ENCODE measurements around the gene RGR. TPM values are rescaled to one million over a fixed set of nuclear protein-coding genes. Genes with fewer than 3 reads are reported as not detected.

Gene RGR
- total and polyA plus RNA-seq, 5 donors: 0.36 to 2.2 (median 0.64) TPM; not detected in 1

DNA sequence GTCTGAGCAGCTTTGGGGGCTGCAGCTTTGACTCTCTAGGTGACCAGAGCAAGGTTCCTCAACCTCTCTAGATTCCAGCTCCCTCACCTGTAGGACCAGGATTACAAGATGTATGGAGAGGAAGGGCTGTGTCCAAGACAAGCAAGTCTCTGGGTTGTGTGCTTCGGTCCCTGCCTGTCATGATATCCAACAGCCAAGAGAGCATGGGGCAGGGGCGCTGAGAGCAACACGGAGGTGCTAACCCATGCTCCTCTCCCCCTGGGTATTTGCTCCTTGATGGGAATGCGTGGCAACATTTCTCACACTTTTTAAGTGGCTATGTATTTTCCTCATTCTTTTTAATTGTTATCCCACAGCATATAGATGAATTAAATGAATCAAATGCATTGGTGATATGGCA lies 40.2 kb upstream of the RGR start:
- H3K27me3 ChIP-seq (ENCODE audit: control insufficient read depth, insufficient read depth): no peaks in the 10 kb centered on the region
- no peak overlapping the region for H3K4me3 ChIP-seq (ENCODE audit: low read length)
- H3K9me3 ChIP-seq (ENCODE audit: control insufficient read depth, low read length): no peaks in the 10 kb centered on the region
- ATAC-seq: no peak
- WGBS: 89% methylated on average over 4 of the region's 4 CpGs
- intact Hi-C loops (cut with DNase I): loop anchor here in 2 of 4 donors (5.0 to 10.0 kb wide), 2 partner anchors 57 to 60 kb away; no protein-coding TSS in a partner anchor
- H3K4me1 ChIP-seq (ENCODE audit: control insufficient read depth, insufficient read depth, low read length): no peaks in the 10 kb centered on the region
- no peak overlapping the region for H3K27ac ChIP-seq (ENCODE audit: low read length)
- DNase-seq: no peak

DNA sequence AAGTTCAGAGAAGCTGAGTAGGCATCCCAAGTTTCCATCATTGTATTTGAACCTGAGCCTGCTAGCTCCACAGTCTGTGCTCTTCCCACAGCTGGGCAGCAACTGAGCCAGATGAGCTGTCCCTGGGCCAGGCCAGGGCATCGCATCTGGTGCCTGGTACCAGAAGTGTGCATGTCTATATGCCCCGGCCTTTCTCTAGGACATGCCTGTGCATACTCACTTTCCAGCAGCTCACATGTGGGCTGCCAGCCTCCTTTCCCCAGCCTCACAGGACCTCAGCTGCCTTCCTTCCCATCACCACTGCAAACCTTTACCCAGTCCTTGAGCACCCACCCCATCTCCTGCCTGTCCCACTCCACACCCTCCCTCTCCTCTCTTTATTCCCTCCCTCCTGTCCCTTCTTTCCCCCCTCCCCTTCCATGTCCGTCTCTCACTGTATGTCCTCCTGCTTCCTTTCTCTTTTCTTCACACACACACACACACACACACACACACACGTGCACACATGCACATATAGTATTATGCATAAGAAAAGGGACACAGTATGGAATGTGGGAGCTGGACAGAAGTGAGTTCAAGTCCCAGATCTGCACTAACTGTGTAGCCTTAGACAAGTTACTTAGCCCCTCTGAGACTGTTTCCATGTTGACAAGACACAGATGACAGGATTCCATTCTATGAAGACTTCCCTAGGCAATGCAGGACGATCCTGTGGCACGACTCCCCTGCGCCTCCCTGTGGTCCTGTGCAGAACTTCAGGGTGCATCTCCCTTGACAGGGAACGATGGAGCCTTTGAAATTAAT lies 39.6 kb upstream of the RGR start:
- no peak overlapping the region for H3K27ac ChIP-seq (ENCODE audit: low read length)
- 35% methylated on average over 8 of the region's 8 CpGs for WGBS
- peak; percentile 52 to 55 for ATAC-seq
- peak; percentile 44 to 83 (median 75) for DNase-seq
- H3K9me3 ChIP-seq (ENCODE audit: control insufficient read depth, low read length): no peaks in the 10 kb centered on the region
- H3K27me3 ChIP-seq (ENCODE audit: control insufficient read depth, insufficient read depth): no peaks in the 10 kb centered on the region
- intact Hi-C loops (cut with DNase I): loop anchor here in 2 of 4 donors (5.0 to 10.0 kb wide), 2 partner anchors 58 to 60 kb away; no protein-coding TSS in a partner anchor
- no peaks in the 10 kb centered on the region for H3K4me1 ChIP-seq (ENCODE audit: control insufficient read depth, insufficient read depth, low read length)
- H3K4me3 ChIP-seq (ENCODE audit: low read length): no peak overlapping the region

DNA sequence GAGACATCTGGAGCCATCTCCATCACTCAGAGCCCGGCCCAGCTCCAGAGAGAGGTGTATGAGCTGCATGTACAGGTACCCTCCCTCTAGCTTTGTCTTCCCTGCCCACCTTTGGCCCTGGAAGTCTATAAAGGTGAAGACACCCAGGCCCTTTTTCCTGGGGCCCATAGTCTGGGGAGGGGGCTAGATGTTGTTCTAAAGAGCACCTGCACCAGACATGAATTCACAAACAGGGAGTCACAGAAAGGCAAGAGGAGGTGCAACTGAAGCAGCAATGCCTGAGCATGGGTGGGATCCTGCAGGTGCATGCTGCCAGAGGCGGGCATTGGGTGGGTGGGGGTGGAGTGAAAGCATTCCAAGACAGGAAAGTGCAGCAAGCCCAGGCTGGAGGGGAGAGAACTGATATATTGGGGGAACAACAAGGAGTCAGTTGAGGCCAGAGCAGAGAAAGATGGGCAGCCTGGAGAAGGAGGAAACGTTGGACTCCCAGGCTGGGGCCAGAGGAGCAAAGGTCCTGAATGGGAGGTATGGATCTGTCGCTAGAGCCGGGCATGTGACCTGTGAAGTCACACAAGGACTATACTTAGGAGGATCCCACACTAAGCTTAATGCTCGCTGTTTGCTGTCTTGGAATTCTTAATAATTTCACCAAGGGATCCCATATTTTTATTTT lies 38.9 kb upstream of the RGR start:
- no peaks in the 10 kb centered on the region for H3K4me1 ChIP-seq (ENCODE audit: control insufficient read depth, insufficient read depth, low read length)
- 71% methylated on average over 6 of the region's 6 CpGs for WGBS
- ATAC-seq (no peak), DNase-seq (no peak)
- H3K9me3 ChIP-seq (ENCODE audit: control insufficient read depth, low read length): no peaks in the 10 kb centered on the region
- no peak overlapping the region for H3K4me3 ChIP-seq (ENCODE audit: low read length)
- no peak overlapping the region for H3K27ac ChIP-seq (ENCODE audit: low read length)
- no peaks in the 10 kb centered on the region for H3K27me3 ChIP-seq (ENCODE audit: control insufficient read depth, insufficient read depth)
- intact Hi-C loops (cut with DNase I): loop anchor here in 2 of 4 donors (5.0 to 10.0 kb wide), 2 partner anchors 59 to 61 kb away; no protein-coding TSS in a partner anchor

DNA sequence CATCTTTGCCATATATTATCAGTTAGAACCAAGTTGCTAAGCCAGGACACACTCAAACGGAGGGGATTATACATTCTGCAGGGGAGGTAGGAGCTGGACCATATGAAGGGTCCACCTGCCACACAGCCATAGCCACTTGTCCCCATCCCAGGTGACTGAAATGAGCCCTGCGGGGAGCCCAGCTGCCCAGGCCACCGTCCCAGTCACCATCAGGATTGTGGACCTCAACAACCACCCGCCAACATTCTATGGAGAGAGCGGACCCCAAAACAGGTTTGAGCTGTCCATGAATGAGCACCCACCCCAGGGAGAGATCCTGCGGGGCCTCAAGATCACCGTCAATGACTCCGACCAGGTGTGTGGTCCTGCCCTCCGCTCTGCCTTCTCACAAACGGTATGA lies 36.8 kb upstream of the RGR start:
- H3K4me3 ChIP-seq (ENCODE audit: low read length): no peak overlapping the region
- H3K27me3 ChIP-seq (ENCODE audit: control insufficient read depth, insufficient read depth): no peaks in the 10 kb centered on the region
- no peak overlapping the region for H3K27ac ChIP-seq (ENCODE audit: low read length)
- H3K9me3 ChIP-seq (ENCODE audit: control insufficient read depth, low read length): no peaks in the 10 kb centered on the region
- intact Hi-C loops (cut with DNase I): loop anchor here in 2 of 4 donors (5.0 to 10.0 kb wide), 2 partner anchors 61 to 63 kb away; no protein-coding TSS in a partner anchor
- WGBS: 87% methylated on average over 10 of the region's 10 CpGs
- no peaks in the 10 kb centered on the region for H3K4me1 ChIP-seq (ENCODE audit: control insufficient read depth, insufficient read depth, low read length)
- no peak for ATAC-seq
- DNase-seq: no peak

DNA sequence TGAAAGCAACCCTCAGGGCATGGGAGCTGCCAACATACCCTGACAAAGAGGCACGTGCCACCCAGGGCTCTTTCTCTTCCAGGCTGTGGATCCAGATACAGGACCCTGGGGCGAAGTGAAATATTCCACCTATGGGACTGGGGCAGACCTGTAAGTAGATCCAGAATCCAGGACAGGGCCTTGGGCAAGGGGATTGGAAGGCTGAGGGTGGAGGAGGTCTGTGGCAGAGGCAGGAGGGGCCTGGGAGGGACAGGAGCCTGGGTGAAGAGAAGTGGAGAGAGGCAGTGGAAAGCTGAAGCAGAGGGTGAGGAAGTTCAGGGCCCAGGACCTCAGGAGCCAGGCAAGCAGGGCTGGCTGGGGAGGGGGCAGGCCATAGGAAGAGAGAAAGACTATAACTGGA lies 33.3 kb upstream of the RGR start:
- ATAC-seq: no peak
- Histone ChIP-seq H3K4me1 (ENCODE audit: control insufficient read depth, insufficient read depth, low read length) (no peaks in the 10 kb centered on the region), H3K4me3 (ENCODE audit: low read length) (no peak overlapping the region), H3K27ac (ENCODE audit: low read length) (no peak overlapping the region), H3K27me3 (ENCODE audit: control insufficient read depth, insufficient read depth) (no peaks in the 10 kb centered on the region), H3K9me3 (ENCODE audit: control insufficient read depth, low read length) (no peaks in the 10 kb centered on the region)
- DNase-seq: no peak
- 77% methylated on average over 2 of the region's 2 CpGs for WGBS
- intact Hi-C loops (cut with DNase I): no loop called here

DNA sequence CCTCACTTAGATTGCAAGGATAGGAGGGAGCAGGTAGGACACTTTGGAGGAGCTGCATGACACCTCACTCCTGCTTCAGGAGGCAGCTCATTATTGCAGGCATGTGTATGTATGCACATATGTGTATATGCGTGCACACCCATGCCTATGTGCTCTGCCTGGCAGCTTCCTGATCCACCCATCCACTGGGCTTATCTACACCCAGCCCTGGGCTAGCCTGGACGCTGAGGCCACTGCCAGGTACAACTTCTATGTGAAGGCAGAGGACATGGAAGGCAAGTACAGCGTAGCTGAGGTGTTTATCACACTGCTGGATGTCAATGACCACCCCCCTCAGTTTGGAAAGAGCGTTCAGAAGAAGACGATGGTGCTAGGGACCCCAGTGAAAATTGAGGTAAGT lies 32.8 kb upstream of the RGR start:
- ATAC-seq (no peak), DNase-seq (no peak)
- WGBS: 75% methylated on average over 5 of the region's 5 CpGs
- no peak overlapping the region for H3K27ac ChIP-seq (ENCODE audit: low read length)
- no peaks in the 10 kb centered on the region for H3K9me3 ChIP-seq (ENCODE audit: control insufficient read depth, low read length)
- H3K4me3 ChIP-seq (ENCODE audit: low read length): no peak overlapping the region
- H3K27me3 ChIP-seq (ENCODE audit: control insufficient read depth, insufficient read depth): no peaks in the 10 kb centered on the region
- intact Hi-C loops (cut with DNase I): no loop called here
- no peaks in the 10 kb centered on the region for H3K4me1 ChIP-seq (ENCODE audit: control insufficient read depth, insufficient read depth, low read length)

DNA sequence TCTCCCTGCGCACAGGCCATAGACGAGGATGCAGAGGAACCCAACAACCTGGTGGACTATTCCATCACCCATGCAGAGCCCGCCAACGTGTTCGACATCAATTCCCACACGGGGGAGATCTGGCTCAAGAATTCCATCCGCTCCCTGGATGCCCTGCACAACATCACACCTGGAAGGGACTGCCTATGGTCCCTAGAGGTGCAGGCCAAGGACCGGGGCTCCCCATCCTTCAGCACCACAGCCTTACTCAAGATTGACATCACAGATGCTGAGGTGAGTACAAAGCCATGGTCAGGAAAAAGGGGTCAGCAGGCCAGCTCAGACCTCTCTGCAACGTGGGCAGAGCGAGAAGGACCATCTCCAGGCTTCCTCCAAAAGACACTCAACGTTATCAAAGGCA lies 31.8 kb upstream of the RGR start:
- ATAC-seq: no peak
- DNase-seq: no peak
- intact Hi-C loops (cut with DNase I): no loop called here
- no peaks in the 10 kb centered on the region for H3K27me3 ChIP-seq (ENCODE audit: control insufficient read depth, insufficient read depth)
- H3K27ac ChIP-seq (ENCODE audit: low read length): no peak overlapping the region
- H3K4me1 ChIP-seq (ENCODE audit: control insufficient read depth, insufficient read depth, low read length): no peaks in the 10 kb centered on the region
- no peak overlapping the region for H3K4me3 ChIP-seq (ENCODE audit: low read length)
- 84% methylated on average over 11 of the region's 11 CpGs for WGBS
- H3K9me3 ChIP-seq (ENCODE audit: control insufficient read depth, low read length): no peaks in the 10 kb centered on the region

DNA sequence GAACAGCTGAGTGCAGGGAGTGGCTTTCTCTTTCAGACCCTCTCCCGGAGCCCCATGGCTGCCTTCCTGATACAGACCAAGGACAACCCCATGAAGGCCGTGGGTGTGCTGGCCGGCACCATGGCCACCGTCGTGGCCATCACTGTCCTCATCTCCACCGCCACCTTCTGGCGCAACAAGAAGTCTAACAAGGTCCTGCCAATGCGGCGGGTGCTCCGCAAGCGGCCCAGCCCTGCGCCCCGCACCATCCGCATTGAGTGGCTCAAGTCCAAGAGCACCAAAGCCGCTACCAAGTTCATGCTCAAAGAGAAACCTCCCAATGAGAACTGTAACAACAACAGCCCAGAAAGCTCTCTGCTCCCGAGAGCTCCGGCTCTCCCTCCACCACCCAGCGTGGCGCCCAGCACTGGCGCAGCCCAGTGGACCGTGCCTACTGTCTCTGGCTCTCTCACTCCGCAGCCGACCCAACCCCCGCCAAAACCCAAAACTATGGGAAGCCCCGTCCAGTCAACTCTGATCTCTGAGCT lies 30.7 kb upstream of the RGR start:
- ATAC-seq (peak in 1 of 2 donors; percentile 20), DNase-seq (no peak)
- H3K27me3 ChIP-seq (ENCODE audit: control insufficient read depth, insufficient read depth): no peaks in the 10 kb centered on the region
- H3K4me3 ChIP-seq (ENCODE audit: low read length): no peak overlapping the region
- intact Hi-C loops (cut with DNase I): no loop called here
- H3K9me3 ChIP-seq (ENCODE audit: control insufficient read depth, low read length): no peaks in the 10 kb centered on the region
- no peak overlapping the region for H3K27ac ChIP-seq (ENCODE audit: low read length)
- WGBS: 79% methylated on average over 25 of the region's 25 CpGs
- H3K4me1 ChIP-seq (ENCODE audit: control insufficient read depth, insufficient read depth, low read length): no peaks in the 10 kb centered on the region

DNA sequence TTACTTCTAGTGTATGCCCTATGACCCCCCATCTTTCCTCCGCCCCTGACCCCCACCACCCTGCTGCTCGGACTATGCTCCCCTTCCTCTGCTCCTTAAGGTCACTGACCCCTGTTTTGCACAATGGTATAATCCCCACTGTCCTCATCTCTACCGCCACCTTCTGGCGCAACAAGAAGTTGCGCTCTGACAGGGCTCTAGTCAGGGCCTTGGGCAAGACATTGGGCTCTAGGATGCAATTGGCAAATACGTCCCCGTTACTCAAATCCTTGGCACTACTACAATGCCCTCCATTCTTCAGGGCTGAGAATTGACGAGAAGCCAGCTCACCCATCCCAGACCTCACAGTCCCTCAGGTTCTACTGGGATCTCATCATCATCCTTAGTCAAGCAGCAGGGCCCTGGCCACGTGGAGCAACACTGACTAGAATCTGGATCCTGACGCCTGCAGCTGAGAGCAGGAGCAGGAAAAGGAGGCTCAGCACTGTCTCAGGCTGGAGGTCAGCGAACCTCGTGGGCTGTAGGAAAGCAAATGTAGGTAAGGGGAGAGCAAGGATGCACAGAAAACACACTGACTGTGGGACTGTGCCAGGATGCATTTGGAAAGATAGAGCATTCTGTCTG lies 30.1 kb upstream of the RGR start:
- 52% methylated on average over 12 of the region's 12 CpGs for WGBS
- intact Hi-C loops (cut with DNase I): no loop called here
- H3K9me3 ChIP-seq (ENCODE audit: control insufficient read depth, low read length): no peaks in the 10 kb centered on the region
- H3K4me1 ChIP-seq (ENCODE audit: control insufficient read depth, insufficient read depth, low read length): no peaks in the 10 kb centered on the region
- H3K4me3 ChIP-seq (ENCODE audit: low read length): no peak overlapping the region
- H3K27me3 ChIP-seq (ENCODE audit: control insufficient read depth, insufficient read depth): no peaks in the 10 kb centered on the region
- H3K27ac ChIP-seq (ENCODE audit: low read length): no peak overlapping the region
- ATAC-seq (no peak), DNase-seq (no peak)

DNA sequence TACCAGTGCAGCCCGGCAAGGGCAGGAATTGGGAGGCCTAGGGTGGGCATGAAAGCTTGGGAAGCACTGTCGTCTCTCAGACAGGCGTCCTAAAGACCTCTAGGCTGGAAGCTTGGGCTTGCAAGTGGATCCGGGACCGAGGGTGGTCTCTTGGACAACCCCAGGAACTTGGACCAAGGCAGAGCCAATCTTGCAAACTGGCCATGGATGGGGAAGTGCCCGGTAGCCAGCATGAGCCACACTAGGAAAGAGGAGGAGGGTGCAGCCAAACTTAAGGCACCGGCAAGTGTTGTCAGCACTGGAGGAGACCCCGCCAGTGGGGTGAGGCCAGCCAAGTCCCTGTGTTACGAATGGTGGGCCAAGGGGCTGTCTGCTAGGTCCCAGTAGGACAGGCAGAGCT lies 28.0 kb upstream of the RGR start:
- Histone ChIP-seq H3K9me3 (ENCODE audit: control insufficient read depth, low read length) (no peaks in the 10 kb centered on the region), H3K27ac (ENCODE audit: low read length) (no peak overlapping the region), H3K4me1 (ENCODE audit: control insufficient read depth, insufficient read depth, low read length) (no peaks in the 10 kb centered on the region), H3K27me3 (ENCODE audit: control insufficient read depth, insufficient read depth) (no peaks in the 10 kb centered on the region), H3K4me3 (ENCODE audit: low read length) (no peak overlapping the region)
- WGBS: 80% methylated on average over 9 of the region's 9 CpGs
- DNase-seq (no peak), ATAC-seq (no peak)
- intact Hi-C loops (cut with DNase I): no loop called here

DNA sequence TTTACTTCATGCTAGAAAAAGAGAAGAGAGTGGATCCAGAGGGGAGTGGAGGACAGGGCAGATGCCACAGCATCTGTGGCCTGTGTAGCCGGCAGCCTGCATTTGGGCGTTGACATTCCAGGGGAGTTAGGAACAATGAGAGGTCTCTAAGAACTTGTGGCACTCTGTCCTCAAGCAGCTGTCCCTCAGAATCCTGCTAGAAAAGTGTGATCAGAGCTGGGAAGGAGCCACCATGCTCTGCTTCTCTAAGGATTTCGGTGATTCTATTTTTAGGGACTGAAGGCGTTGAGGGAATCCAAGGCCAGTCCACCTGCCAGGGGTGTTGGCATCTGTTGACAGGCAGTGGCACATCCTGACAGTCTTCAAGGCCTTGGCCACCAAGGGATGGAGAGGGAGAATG lies 27.1 kb upstream of the RGR start:
- 85% methylated on average over 4 of the region's 4 CpGs for WGBS
- ATAC-seq: no peak
- H3K4me1 ChIP-seq (ENCODE audit: control insufficient read depth, insufficient read depth, low read length): no peaks in the 10 kb centered on the region

More for the DNA sequence above, 27.1 kb upstream of the RGR start:
- Histone ChIP-seq H3K9me3 (ENCODE audit: control insufficient read depth, low read length) (no peaks in the 10 kb centered on the region), H3K27me3 (ENCODE audit: control insufficient read depth, insufficient read depth) (no peaks in the 10 kb centered on the region), H3K27ac (ENCODE audit: low read length) (no peak overlapping the region), H3K4me3 (ENCODE audit: low read length) (no peak overlapping the region)
- intact Hi-C loops (cut with DNase I): no loop called here
- no peak for DNase-seq

Measured in right cardiac atrium (tissue), 5 donors.